Liver (tissue), 9 donors: Measurements from ENCODE around the gene PPID. TPM values are rescaled to one million over a fixed set of nuclear protein-coding genes. Genes with fewer than 3 reads are reported as not detected.
"Not testable (repeated sequence)": the region's sequence is repeated elsewhere in the genome, so short reads cannot be mapped to it uniquely, and the experiment has no call there.

Experiments
- DNase-seq: peaks from one replicate; pipeline ENCODE4 v3.0.0-alpha.2; 2017; ENCODE audit warnings: low spot score
- H3K27ac ChIP-seq, 2 donors: one replicate each; pipeline ENCODE4 v1.7.0; 2013; ENCODE audit warnings: inconsistent platforms in 2 of 2, low read length in 2 of 2, control low read depth in 1 of 2, low read depth in 1 of 2, mild to moderate bottlenecking in 1 of 2
- H3K27me3 ChIP-seq, 4 donors: one replicate each; pipeline versions ENCODE4 v1.6.1 to v1.7.0; 2013; ENCODE audit warnings: low read length in 3 of 4, inconsistent platforms in 1 of 4, mild to moderate bottlenecking in 1 of 4, moderate library complexity in 1 of 4; ENCODE audit not compliant: control insufficient read depth in 4 of 4, insufficient read depth in 4 of 4
- H3K36me3 ChIP-seq, 4 donors: one replicate each; pipeline versions ENCODE4 v1.6.1 to v1.7.0; 2013; ENCODE audit warnings: low read length in 3 of 4, mild to moderate bottlenecking in 3 of 4, low read depth in 1 of 4, moderate library complexity in 1 of 4; ENCODE audit not compliant: control insufficient read depth in 4 of 4, insufficient read depth in 3 of 4
- H3K4me1 ChIP-seq, 4 donors: one replicate each; pipeline versions ENCODE4 v1.6.1 to v1.7.0; 2013; ENCODE audit warnings: low read length in 3 of 4, mild to moderate bottlenecking in 3 of 4, moderate library complexity in 1 of 4; ENCODE audit not compliant: control insufficient read depth in 4 of 4, insufficient read depth in 4 of 4
- H3K4me3 ChIP-seq, 3 donors: one replicate each; pipeline versions ENCODE4 v1.6.1 to v1.7.0; 2013; ENCODE audit warnings: low read length in 3 of 3, control low read depth in 1 of 3, low read depth in 1 of 3, mild to moderate bottlenecking in 1 of 3
- H3K9ac ChIP-seq, 2 donors: one replicate each; pipeline ENCODE4 v1.7.0; 2013; ENCODE audit warnings: low read length in 2 of 2, mild to moderate bottlenecking in 2 of 2, moderate library complexity in 2 of 2, control low read depth in 1 of 2, low read depth in 1 of 2
- H3K9me3 ChIP-seq, 4 donors: one replicate each; pipeline versions ENCODE4 v1.6.1 to v1.7.0; 2013; ENCODE audit warnings: low read length in 3 of 4; ENCODE audit not compliant: control insufficient read depth in 4 of 4
- CTCF ChIP-seq: fragments of 150-350 bp; IDR thresholded peaks from 2 replicates; pipeline ENCODE4 v1.5.1; 2017; ENCODE audit warnings: improper control_type of control experiment, low read depth, low read length; ENCODE audit not compliant: missing input control
- EGR1 ChIP-seq, 2 donors: IDR thresholded peaks; 2 replicates each; pipeline ENCODE4 v1.6.1; 2016 to 2018; ENCODE audit warnings: antibody characterized with exemption in 2 of 2, low read depth in 2 of 2
- FOXA1 ChIP-seq: IDR thresholded peaks from 2 replicates; pipeline ENCODE4 v1.6.1; 2016; ENCODE audit warnings: antibody characterized with exemption
- FOXA2 ChIP-seq: IDR thresholded peaks from 2 replicates; pipeline ENCODE4 v1.6.1; 2016; ENCODE audit warnings: antibody characterized with exemption
- GABPA ChIP-seq, 2 donors: IDR thresholded peaks in 1 of 2; conservative IDR thresholded peaks in 1 of 2; 2 replicates each; pipeline ENCODE4 v1.6.1; 2016; ENCODE audit warnings: antibody characterized with exemption in 2 of 2, mild to moderate bottlenecking in 1 of 2, moderate library complexity in 1 of 2
- HNF4A ChIP-seq, 2 donors: conservative IDR thresholded peaks; 2 replicates each; pipeline ENCODE4 v1.6.1; 2016; ENCODE audit warnings: antibody characterized with exemption in 2 of 2, mild to moderate bottlenecking in 2 of 2
- HNF4G ChIP-seq: IDR thresholded peaks from 2 replicates; pipeline ENCODE4 v1.6.1; 2016; ENCODE audit warnings: antibody characterized with exemption
- JUND ChIP-seq, 2 donors: IDR thresholded peaks; 2 replicates each; pipeline ENCODE4 v1.6.1; 2016; ENCODE audit warnings: antibody characterized with exemption in 2 of 2
- MAX ChIP-seq: IDR thresholded peaks from 2 replicates; pipeline ENCODE4 v1.6.1; 2016; ENCODE audit warnings: antibody characterized with exemption
- NR2F2 ChIP-seq: IDR thresholded peaks from 2 replicates; pipeline ENCODE4 v1.6.1; 2016; ENCODE audit warnings: antibody characterized with exemption
- RAD21 ChIP-seq, 2 donors: IDR thresholded peaks; 2 replicates each; pipeline ENCODE4 v1.6.1; 2016; ENCODE audit warnings: antibody characterized with exemption in 2 of 2, mild to moderate bottlenecking in 2 of 2
- REST ChIP-seq: IDR thresholded peaks from 2 replicates; pipeline ENCODE4 v1.6.1; 2016; ENCODE audit warnings: antibody characterized with exemption, mild to moderate bottlenecking
- RXRA ChIP-seq, 2 donors: IDR thresholded peaks; 2 replicates each; pipeline ENCODE4 v1.6.1; 2017 to 2018; ENCODE audit warnings: antibody characterized with exemption in 2 of 2, mild to moderate bottlenecking in 1 of 2
- TAF1 ChIP-seq: conservative IDR thresholded peaks from 2 replicates; pipeline ENCODE4 v1.6.1; 2016; ENCODE audit warnings: antibody characterized with exemption, mild to moderate bottlenecking
- WGBS: extraction: QIAGEN DNeasy Blood & Tissue Kit; methylation state at CpG from one replicate; pipeline ENCODE4 v1.1.7; 2013; 5-methylcytosine and 5-hydroxymethylcytosine counted together
- polyA plus RNA-seq, 2 donors: library from polyadenylated mRNA; stranded (reverse) in 1 of 2; unstranded in 1 of 2; fragments of 200-250 nt in 1 of 2; fragments of >200 nt in 1 of 2; fragmentation: Nextera tagmentation in 1 of 2; extraction: Ambion mirVana in 1 of 2; gene quantifications; one replicate each; pipeline versions ENCODE4 v1.2.1 to v1.2.3, GENCODE V29; 2013 to 2015
- total RNA-seq, 2 donors: library from RNA; depleted of rRNA; stranded (reverse); fragments of >200 nt; gene quantifications; one replicate each; pipeline ENCODE4 v1.2.3, GENCODE V29; 2014
- TF ChIP-seq, protein P1 (sequence below): IDR thresholded peaks from 2 replicates; pipeline ENCODE4 v1.6.1; 2016; ENCODE audit warnings: antibody characterized with exemption
- TF ChIP-seq, protein P2 (sequence below): IDR thresholded peaks from 2 replicates; pipeline ENCODE4 v1.6.1; 2016; ENCODE audit warnings: antibody characterized with exemption
- donor health status: healthy.
- donor health status: healthy.
- donor health status: healthy.
- donor health status: healthy.
- donor health status: healthy.

The PPID gene
- total and polyA plus RNA-seq, 4 donors: 14.8 to 53.6 (median 15.9) TPM

GRCh38 chr4:158760866-158761265 is 37.7 kb upstream of the PPID start (continued):
- TF ChIP-seq, protein P1, sequence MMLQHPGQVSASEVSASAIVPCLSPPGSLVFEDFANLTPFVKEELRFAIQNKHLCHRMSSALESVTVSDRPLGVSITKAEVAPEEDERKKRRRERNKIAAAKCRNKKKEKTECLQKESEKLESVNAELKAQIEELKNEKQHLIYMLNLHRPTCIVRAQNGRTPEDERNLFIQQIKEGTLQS: no peak

- not testable (repeated sequence) for H3K27me3 ChIP-seq, H3K4me1 ChIP-seq, DNase-seq, H3K4me3 ChIP-seq, H3K36me3 ChIP-seq, H3K27ac ChIP-seq, H3K9ac ChIP-seq, H3K9me3 ChIP-seq
- WGBS: 99% methylated on average over 19 of the region's 20 CpGs
These were observed 36.3 kb upstream of the PPID start for GRCh38 chr4:158759539-158759938.

DNA sequence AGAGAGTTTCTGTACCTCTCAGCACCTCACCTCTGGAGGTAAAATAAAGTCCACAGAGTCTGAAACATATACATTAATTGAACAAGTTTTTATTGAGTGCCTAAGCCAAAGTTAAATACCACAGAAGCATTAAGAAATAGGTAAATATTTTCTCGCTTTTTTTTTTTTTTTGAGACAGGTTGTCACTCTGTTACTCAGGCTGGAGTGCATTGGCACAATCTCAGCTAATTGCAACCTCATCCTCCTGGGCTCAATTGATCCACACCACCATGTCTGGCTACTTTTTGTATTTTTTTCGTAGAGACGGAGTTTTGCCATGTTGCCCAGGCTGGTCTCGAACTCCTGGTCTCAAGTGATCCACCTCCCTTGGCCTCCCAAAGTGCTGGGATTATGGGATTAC is 35.5 kb upstream of the PPID start:
- TF ChIP-seq HNF4G (no peak), JUND (IDR thresholded peaks at IDR 0.05) (no peak), EGR1 (IDR thresholded peaks at IDR 0.05; ENCODE audit: low read depth in 2 of 2) (no peak), GABPA (IDR thresholded peaks at IDR 0.05 in 1 of 2, conservative IDR thresholded peaks at IDR 0.05 in 1 of 2) (no peak)
- TF ChIP-seq, protein P2, sequence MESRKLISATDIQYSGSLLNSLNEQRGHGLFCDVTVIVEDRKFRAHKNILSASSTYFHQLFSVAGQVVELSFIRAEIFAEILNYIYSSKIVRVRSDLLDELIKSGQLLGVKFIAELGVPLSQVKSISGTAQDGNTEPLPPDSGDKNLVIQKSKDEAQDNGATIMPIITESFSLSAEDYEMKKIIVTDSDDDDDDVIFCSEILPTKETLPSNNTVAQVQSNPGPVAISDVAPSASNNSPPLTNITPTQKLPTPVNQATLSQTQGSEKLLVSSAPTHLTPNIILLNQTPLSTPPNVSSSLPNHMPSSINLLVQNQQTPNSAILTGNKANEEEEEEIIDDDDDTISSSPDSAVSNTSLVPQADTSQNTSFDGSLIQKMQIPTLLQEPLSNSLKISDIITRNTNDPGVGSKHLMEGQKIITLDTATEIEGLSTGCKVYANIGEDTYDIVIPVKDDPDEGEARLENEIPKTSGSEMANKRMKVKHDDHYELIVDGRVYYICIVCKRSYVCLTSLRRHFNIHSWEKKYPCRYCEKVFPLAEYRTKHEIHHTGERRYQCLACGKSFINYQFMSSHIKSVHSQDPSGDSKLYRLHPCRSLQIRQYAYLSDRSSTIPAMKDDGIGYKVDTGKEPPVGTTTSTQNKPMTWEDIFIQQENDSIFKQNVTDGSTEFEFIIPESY: no peak
- no peaks in the 10 kb centered on the region for H3K27me3 ChIP-seq
- H3K36me3 ChIP-seq: no peaks in the 10 kb centered on the region
- H3K27ac ChIP-seq: no peak overlapping the region
- no peak for DNase-seq
- no peak overlapping the region for H3K9ac ChIP-seq
- peaks cover 0 to 2% (median 0%) of the 10 kb centered on the region in 4 donors for H3K4me1 ChIP-seq
- 59% methylated on average over 4 of the region's 4 CpGs for WGBS
- H3K4me3 ChIP-seq: no peak overlapping the region
- H3K9me3 ChIP-seq: no peaks in the 10 kb centered on the region

GRCh38 chr4:158758142-158758541 is 34.9 kb upstream of the PPID start:
- no peaks in the 10 kb centered on the region for H3K36me3 ChIP-seq
- no peak overlapping the region for H3K9ac ChIP-seq
- H3K4me3 ChIP-seq: no peak overlapping the region
- no peaks in the 10 kb centered on the region for H3K9me3 ChIP-seq
- peaks cover 0 to 2% (median 0%) of the 10 kb centered on the region in 4 donors for H3K4me1 ChIP-seq
- no peaks in the 10 kb centered on the region for H3K27me3 ChIP-seq
- no peak overlapping the region for H3K27ac ChIP-seq
- WGBS: 72% methylated on average over 4 of the region's 4 CpGs
- no peak for DNase-seq
- TF ChIP-seq GABPA (IDR thresholded peaks at IDR 0.05 in 1 of 2, conservative IDR thresholded peaks at IDR 0.05 in 1 of 2) (no peak), REST (no peak), HNF4A (conservative IDR thresholded peaks at IDR 0.05) (no peak), EGR1 (IDR thresholded peaks at IDR 0.05; ENCODE audit: low read depth in 2 of 2) (no peak), CTCF (no peak), TAF1 (no peak), RXRA (IDR thresholded peaks at IDR 0.05) (no peak), MAX (no peak), FOXA1 (no peak), RAD21 (IDR thresholded peaks at IDR 0.05) (no peak), NR2F2 (no peak), FOXA2 (no peak)
- TF ChIP-seq, protein P1: no peak
- TF ChIP-seq, protein P2: no peak
